GM21528 (cell line): Measurements from ENCODE around the gene MIS12.

ENCODE experiments used
- ATAC-seq: cut with Tn5 transposase; IDR thresholded peaks from one replicate; pipeline ENCODE4 v1.9.1; 2021; ENCODE audit warnings: mild to moderate bottlenecking, moderate library complexity; ENCODE audit not compliant: unreplicated experiment, low FRiP score

MIS12 gene

DNA sequence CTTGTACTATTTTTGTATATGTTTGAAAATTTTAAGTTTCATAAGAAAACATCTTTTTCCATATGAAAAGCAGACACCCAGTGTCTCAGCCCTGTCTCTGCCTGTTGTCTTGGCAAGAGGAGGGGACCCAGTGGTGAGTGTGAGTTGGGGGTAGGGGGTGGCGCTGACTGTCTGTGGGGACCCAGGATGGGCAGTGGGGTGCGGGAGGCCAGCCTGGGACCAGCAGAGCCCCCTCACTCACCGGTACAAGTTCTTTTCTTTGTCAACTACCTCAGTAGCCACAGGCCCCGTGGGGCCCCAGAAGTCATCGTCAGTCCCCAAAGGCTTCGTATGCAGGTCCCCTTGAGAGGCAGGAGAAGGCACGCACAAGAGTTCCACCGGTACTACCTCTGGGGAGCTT lies 46.2 kb downstream of the MIS12 start:
- ATAC-seq = no peak

DNA sequence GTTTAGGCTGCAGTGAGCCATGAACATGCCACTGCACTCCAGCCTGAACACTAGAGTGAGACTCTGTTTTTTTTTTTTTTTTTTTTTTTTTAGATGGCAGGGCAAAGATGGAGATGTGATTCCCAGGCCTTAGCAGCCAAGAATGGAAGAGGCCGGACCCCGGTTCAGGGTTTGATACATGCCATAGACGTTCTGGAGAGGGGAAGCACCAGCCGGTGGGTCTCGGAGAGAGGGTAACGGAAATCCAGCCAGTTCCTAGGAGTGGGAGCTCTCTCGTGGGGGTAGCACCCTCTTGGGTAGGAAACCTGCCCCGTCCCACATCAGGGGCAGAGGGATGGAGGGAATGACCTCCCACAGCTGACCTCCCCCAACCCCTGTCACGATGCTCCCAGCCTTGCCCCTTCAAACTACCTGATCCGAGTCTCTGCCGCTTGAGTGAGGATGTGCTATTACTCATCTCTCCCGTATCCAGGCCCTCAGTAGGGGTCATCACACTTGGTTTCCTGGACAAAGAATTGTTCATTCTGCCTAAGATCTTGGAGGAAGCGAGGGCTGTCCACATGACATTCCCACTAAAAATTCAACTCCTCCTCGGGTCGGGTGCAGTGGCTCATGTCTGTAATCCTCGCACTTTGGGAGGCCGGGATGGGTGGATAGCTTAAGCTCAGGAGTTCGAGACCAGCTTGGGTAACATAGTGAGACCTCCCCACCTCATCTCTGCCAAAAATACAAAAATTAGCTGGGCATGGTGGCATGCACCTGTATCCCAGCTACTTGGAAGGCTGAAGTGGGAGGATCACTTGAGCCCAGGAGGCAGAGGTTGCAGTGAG lies 47.3 kb downstream of the MIS12 start:
- ATAC-seq = no peak

DNA sequence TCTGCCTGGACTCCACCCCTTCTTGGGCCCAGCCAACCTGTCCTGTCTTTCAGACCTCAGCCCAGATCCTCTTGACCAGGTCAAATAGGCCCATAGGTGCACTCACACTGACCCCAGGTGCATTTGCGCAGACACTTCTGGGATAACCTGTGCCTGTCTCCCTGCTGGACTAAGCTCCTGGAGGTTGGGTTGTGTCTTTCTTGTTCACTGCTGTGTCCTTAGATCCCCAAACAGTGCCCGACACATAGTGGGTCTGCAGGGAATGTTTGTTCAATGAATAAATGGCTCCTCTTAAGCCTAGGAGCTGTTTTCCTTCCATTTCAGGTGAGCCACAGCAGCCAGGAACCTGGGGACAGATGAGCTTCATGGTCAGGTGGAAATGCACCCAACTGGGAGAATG lies 49.1 kb downstream of the MIS12 start:
- no peak for ATAC-seq

DNA sequence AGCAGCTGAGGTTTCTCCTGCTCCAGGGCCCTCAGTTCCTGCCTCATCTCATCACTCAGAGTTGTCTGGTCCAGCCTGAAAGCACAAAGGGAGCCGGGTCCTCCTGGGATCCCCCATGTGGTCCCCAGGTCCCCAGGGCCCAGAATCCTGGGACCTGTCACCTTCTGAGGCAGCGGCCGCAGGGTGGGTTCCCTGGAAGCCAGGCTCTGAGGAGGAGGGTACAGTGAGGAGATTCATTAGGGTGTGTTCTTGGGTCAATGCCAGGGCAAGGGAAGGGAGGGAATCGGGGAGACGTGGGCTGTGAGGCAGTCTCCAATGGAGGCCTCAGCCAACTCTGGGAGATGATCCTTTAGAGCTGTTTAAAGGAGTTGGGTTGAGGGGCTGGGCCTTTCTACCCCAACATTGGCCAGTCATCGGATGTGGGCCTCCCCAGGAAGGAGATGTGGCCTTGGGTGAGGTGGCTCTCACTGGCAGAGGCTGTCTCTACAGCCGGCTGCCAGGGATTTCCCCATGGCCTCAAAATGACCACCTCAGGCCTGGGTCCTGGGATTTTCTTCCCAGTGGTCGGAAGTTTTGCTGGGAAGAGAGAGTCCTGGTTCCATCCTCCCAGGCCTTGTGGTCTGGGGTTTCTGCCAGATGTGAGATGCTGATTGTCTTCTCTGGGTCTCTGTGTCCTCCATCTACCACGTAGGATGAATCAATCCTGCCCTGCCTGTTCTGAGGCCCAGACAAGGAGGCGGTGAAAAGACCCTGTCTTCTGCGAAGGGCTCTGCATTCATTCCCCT lies 50.7 kb downstream of the MIS12 start:
- no peak for ATAC-seq

DNA sequence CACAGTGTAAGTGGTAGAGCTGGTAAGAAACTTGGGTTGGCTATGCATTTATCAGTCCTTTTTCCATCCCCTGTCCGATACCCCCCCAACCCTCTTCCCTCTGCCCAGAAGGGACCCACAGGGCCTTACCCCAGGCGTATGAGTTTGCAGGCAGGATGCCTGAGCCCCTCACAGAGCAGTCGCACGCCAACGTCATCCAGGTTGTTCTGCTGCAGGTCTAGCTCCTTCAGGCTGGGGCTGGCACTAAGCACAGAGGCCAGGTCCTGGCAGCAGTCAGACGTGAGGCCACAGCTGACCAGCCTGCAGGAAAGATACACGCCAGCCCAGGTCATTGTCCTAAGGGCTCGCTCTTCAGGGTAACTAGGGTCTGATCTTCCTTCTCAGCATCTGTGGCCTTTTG lies 52.9 kb downstream of the MIS12 start:
- no peak for ATAC-seq

DNA sequence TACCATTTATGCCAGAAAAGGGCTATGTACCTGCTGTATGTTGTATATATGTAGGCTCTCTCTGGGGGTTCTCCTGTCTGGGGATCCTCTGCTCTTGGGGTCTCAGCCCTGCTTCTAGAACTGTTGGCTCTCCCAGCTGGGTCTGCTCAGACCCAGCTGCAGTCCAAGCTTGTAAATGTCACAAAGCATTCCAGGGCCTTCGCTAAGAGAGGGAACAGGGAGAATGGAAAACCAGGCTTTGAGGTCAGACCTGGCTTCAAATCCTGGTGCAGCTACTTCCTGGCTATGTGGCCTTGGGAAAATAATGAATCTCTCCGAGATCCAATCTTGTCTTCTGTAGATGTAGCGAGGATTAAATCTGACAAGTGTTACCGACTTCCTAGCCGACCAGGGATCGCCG lies 54.0 kb downstream of the MIS12 start:
- no peak for ATAC-seq
